OCI-LY7 (cell line): Measurements from ENCODE around the gene CAV1. TPM values are rescaled to one million over a fixed set of nuclear protein-coding genes. Genes with fewer than 3 reads are reported as not detected.

Experiments used
- BruUV-seq: library from RNA; stranded (reverse); fragments of 400-500 nt; replicated peaks from 2 replicates; lab custom pipeline; 2021; lab: Mats Ljungman, UMichigan
- CTCF ChIA-PET: fragments of 300-600 bp; sonication (Branson Sonifier 250); formaldehyde crosslinking; loops from one replicate; lab custom pipeline; 2022; ENCODE audit warnings: antibody characterized with exemption; ENCODE audit not compliant: unreplicated experiment; lab: Charles Lee
- POLR2A ChIA-PET: fragments of 300-600 bp; sonication (Branson Sonifier 250); formaldehyde crosslinking; loops from one replicate; lab custom pipeline; 2022; ENCODE audit warnings: antibody characterized with exemption; lab: Charles Lee
- DNase-seq: peaks from one replicate; pipeline ENCODE4 v3.0.0-alpha.2; 2015; ENCODE audit warnings: low spot score
- H2AFZ ChIP-seq: fragments of 200-600 bp; sonication (generic), shearing (Covaris generic); 2 replicates; pipeline ENCODE4 v1.6.1; 2014; ENCODE audit warnings: mild to moderate bottlenecking, antibody characterized with exemption, low read length, moderate library complexity
- H3K27ac ChIP-seq: fragments of 200-600 bp; sonication (generic); 2 replicates; pipeline ENCODE4 v1.5.1; 2014; ENCODE audit warnings: mixed run types, low read depth, mild to moderate bottlenecking, moderate library complexity, low read length, inconsistent platforms; ENCODE audit not compliant: poor library complexity, severe bottlenecking
- H3K36me3 ChIP-seq: fragments of 200-600 bp; sonication (generic); 2 replicates; pipeline ENCODE4 v1.6.1; 2014; ENCODE audit warnings: mild to moderate bottlenecking, antibody characterized with exemption, low read length, moderate library complexity, mixed read lengths; ENCODE audit not compliant: insufficient read depth
- H3K4me1 ChIP-seq: fragments of 200-600 bp; sonication (generic); 2 replicates; pipeline ENCODE4 v1.5.1; 2014; ENCODE audit warnings: mild to moderate bottlenecking, low read length; ENCODE audit not compliant: insufficient read depth, poor library complexity, severe bottlenecking
- H3K4me2 ChIP-seq: fragments of 200-600 bp; sonication (generic); 2 replicates; pipeline ENCODE4 v1.6.1; 2014; ENCODE audit warnings: mild to moderate bottlenecking, low read length
- H3K4me3 ChIP-seq: fragments of 200-600 bp; sonication (generic); 2 replicates; pipeline ENCODE4 v1.5.1; 2014; ENCODE audit warnings: mild to moderate bottlenecking, low read depth, low read length; ENCODE audit not compliant: poor library complexity, severe bottlenecking
- H3K79me2 ChIP-seq: fragments of 200-600 bp; sonication (generic); 2 replicates; pipeline ENCODE4 v1.6.1; 2016; ENCODE audit warnings: low read depth, mild to moderate bottlenecking, low read length, moderate library complexity, mixed read lengths; ENCODE audit not compliant: insufficient read depth
- H3K9me2 ChIP-seq: fragments of 200-600 bp; sonication (generic); 2 replicates; pipeline ENCODE4 v1.6.1; 2016; ENCODE audit warnings: mild to moderate bottlenecking, low read length, mixed read lengths; ENCODE audit not compliant: insufficient read depth
- H3K9me3 ChIP-seq: fragments of 200-600 bp; sonication (generic); 2 replicates; pipeline ENCODE4 v1.6.1; 2014; ENCODE audit warnings: mild to moderate bottlenecking, mixed run types, low read length, mixed read lengths
- H4K20me1 ChIP-seq: fragments of 200-600 bp; sonication (generic); 2 replicates; pipeline ENCODE4 v1.6.1; 2014; ENCODE audit warnings: mild to moderate bottlenecking, antibody characterized with exemption, low read length, moderate library complexity, mixed read lengths; ENCODE audit not compliant: insufficient read depth
- CTCF ChIP-seq: fragments of 200-600 bp; sonication (generic); conservative IDR thresholded peaks from 2 replicates; pipeline ENCODE4 v1.5.1; 2014; ENCODE audit warnings: mild to moderate bottlenecking, antibody characterized with exemption, low read length, moderate library complexity, mixed read lengths
- EZH2phosphoT487 ChIP-seq: fragments of 200-600 bp; sonication (generic); IDR thresholded peaks from 2 replicates; pipeline ENCODE4 v1.6.1; 2018; ENCODE audit warnings: low read depth, borderline replicate concordance, mild to moderate bottlenecking, mixed run types, antibody characterized with exemption, low read length, moderate library complexity, mixed read lengths
- intact Hi-C: fragments of 100-400 bp; cut with micrococcal nuclease; formaldehyde crosslinking; loops from one replicate; pipeline ENCODE4 v1.10.0; 2022; ENCODE audit not compliant: unreplicated experiment
- total RNA-seq, 2 experiments: library from RNA; depleted of rRNA in 1 of 2; stranded (reverse); fragments of >200 nt in 1 of 2; shearing (Covaris generic) in 1 of 2; gene quantifications; 2 replicates each; pipeline ENCODE4 v1.2.3, GENCODE V29; 2014 to 2022

Gene CAV1
- total RNA-seq, 2 experiments from 2014 or later: not detected

- H3K4me1 ChIP-seq: no peaks in the 10 kb centered on the region
- no peaks in the 10 kb centered on the region for H3K79me2 ChIP-seq
Observed at GRCh38 chr7:116549370-116549769, 24.5 kb downstream of the CAV1 start.

GRCh38 chr7:116551692-116552091, 26.9 kb downstream of the CAV1 start:
- BruUV-seq: no TSS peak
- Histone ChIP-seq H2AFZ (no peak overlapping the region), H3K27ac (no peak overlapping the region), H3K36me3 (no peaks in the 10 kb centered on the region), H3K4me3 (no peak overlapping the region), H3K4me2 (no peak overlapping the region), H3K9me3 (no peaks in the 10 kb centered on the region), H3K79me2 (no peaks in the 10 kb centered on the region), H3K9me2 (no peaks in the 10 kb centered on the region), H4K20me1 (no peaks in the 10 kb centered on the region), H3K4me1 (no peaks in the 10 kb centered on the region)
- intact Hi-C loops: no loop called here
- POLR2A ChIA-PET: no interaction called here
- CTCF ChIA-PET: no interaction called here
- no peak for DNase-seq
- TF ChIP-seq EZH2phosphoT487 (no peak), CTCF (no peak)

More at GRCh38 chr7:116549370-116549769, 24.5 kb downstream of the CAV1 start:
- Histone ChIP-seq H3K4me2 (no peak overlapping the region), H3K27ac (no peak overlapping the region), H3K9me2 (no peaks in the 10 kb centered on the region), H3K36me3 (no peaks in the 10 kb centered on the region), H3K4me3 (no peak overlapping the region), H2AFZ (no peak overlapping the region), H4K20me1 (no peaks in the 10 kb centered on the region), H3K9me3 (no peaks in the 10 kb centered on the region)
- no peak for TF ChIP-seq CTCF
- no peak for TF ChIP-seq EZH2phosphoT487
- intact Hi-C loops: no loop called here
- BruUV-seq: no TSS peak
- ChIA-PET POLR2A (interaction anchor here (0.7 to 1.0 kb wide), 2 partner anchors 14 to 34 kb away, joined by 3 read pairs; no protein-coding TSS in a partner anchor), CTCF (no interaction called here)
- no peak for DNase-seq

GRCh38 chr7:116552602-116553001, 27.8 kb downstream of the CAV1 start:
- no TSS peak for BruUV-seq
- CTCF ChIA-PET: no interaction called here

More at GRCh38 chr7:116552602-116553001, 27.8 kb downstream of the CAV1 start:
- Histone ChIP-seq H3K9me2 (no peaks in the 10 kb centered on the region), H3K27ac (no peak overlapping the region), H3K79me2 (no peaks in the 10 kb centered on the region), H3K4me3 (no peak overlapping the region), H4K20me1 (no peaks in the 10 kb centered on the region), H3K4me2 (no peak overlapping the region), H3K36me3 (no peaks in the 10 kb centered on the region), H2AFZ (no peak overlapping the region), H3K4me1 (no peaks in the 10 kb centered on the region), H3K9me3 (no peaks in the 10 kb centered on the region)
- intact Hi-C loops: no loop called here
- DNase-seq: no peak
- no peak for TF ChIP-seq EZH2phosphoT487
- TF ChIP-seq CTCF: no peak
- POLR2A ChIA-PET: interaction anchor here (0.7 kb wide), 1 partner anchor 20 kb away, joined by 3 read pairs; no protein-coding TSS in a partner anchor
